SH-SY5Y (cell line): ENCODE data around the gene CD34.

Experiments used
- GATA2 ChIP-seq: IDR thresholded peaks from 2 replicates; pipeline ENCODE4 v1.6.1; 2011; ENCODE audit warnings: mild to moderate bottlenecking, low read depth, low read length
- GATA3 ChIP-seq: IDR thresholded peaks from 2 replicates; pipeline ENCODE4 v1.6.1; 2011; ENCODE audit warnings: low read depth, mild to moderate bottlenecking, low read length, moderate library complexity

DNA sequence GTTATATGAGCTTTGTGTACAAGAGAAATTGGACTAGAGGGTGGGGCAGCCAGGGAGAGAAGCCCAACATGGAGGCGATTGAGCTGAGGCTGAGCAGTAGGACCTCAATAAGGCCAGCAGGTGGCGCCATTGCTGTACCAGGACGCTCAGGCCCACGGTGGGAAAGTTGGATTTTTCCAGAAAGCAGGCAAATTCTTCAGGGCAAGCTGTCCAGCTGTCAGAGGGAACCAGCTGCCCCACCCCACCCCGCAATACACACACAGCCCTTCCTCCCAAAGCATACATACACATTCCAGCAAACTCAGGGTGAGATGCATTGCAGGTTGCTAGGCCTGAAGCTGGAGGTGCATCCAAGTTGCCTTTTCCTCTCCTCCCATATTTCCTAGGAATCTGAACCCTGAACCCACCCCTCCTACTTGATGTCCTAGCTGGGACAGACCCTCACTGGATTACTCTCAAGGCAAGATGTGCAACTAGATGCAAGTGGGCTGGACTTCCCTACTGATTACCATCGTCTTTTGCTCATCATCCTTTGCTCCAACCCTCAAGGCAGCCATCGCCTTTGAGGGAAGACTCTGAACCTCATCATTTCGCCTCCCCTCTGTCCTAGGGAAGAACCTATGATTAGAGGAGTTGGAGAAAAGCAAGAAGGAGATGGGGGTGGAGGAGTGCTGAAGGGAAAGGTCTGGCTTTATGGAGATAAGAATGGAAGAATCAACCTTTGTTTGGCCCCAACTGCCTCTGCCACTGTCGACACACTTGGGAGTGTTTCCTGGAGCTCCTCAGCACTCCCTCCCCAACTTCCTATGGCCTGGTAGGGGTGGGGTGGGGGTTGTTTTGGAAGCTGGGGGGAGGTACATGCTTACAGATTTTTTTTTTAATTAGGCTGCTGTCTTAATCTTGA lies 25.5 kb downstream of the CD34 start:
- TF ChIP-seq GATA3 (no peak), GATA2 (no peak)
